Hepatic stellate cell (primary cell): ENCODE data around the gene CEBPZ.
A peak's percentile ranks its signal among the peaks of the same experiment; 100 is the strongest.

Source experiments
- DNase-seq: peaks from one replicate; pipeline ENCODE4 v3.0.0; 2011; ENCODE audit warnings: low spot score

The CEBPZ gene

GRCh38 chr2:37180006-37180639 is 51.3 kb downstream of the CEBPZ start:
- DNase-seq: no peak

GRCh38 chr2:37173741-37174140 is 57.7 kb downstream of the CEBPZ start:
- no peak for DNase-seq

- no peak for DNase-seq
Observed at GRCh38 chr2:37171624-37171950, 59.8 kb downstream of the CEBPZ start.

- DNase-seq: peak; percentile 66
Observed at GRCh38 chr2:37168217-37168981, 63.0 kb downstream of the CEBPZ start.

GRCh38 chr2:37167636-37168180 is 63.7 kb downstream of the CEBPZ start:
- peak; percentile 29 for DNase-seq

GRCh38 chr2:37164757-37165156 is 66.6 kb downstream of the CEBPZ start:
- DNase-seq: no peak

- DNase-seq: peak; percentile 98
Observed at GRCh38 chr2:37156857-37157714, 74.3 kb downstream of the CEBPZ start, which contains the start of gene EIF2AK2. Gene EIF2AK2, minus strand, starts transcription at chr2:37156980. Its CDS starts 9,174 bp downstream, at chr2:37147806.

- DNase-seq: peak; percentile 69
Observed at GRCh38 chr2:37156071-37156856, 75.1 kb downstream of the CEBPZ start.

- no peak for DNase-seq
Observed at GRCh38 chr2:37154785-37155184, 76.6 kb downstream of the CEBPZ start.

GRCh38 chr2:37153224-37153623 is 78.2 kb downstream of the CEBPZ start:
- DNase-seq: no peak
